Epithelial cell of esophagus (primary cell): ENCODE measurements around the gene CNDP1.

Experiments
- DNase-seq: peaks from one replicate; pipeline ENCODE4 v3.0.0; 2010; ENCODE audit warnings: low read depth
- H3K4me3 ChIP-seq: 2 replicates; pipeline ENCODE4 v1.5.1; 2011; ENCODE audit warnings: mild to moderate bottlenecking, low read length, control low read depth
- TF ChIP-seq, protein P1 (sequence below): IDR thresholded peaks from 2 replicates; pipeline ENCODE4 v1.5.1; 2011; ENCODE audit warnings: low read depth, mild to moderate bottlenecking, low read length, control low read depth, inconsistent platforms; ENCODE audit not compliant: insufficient read depth; ENCODE audit errors: missing control alignments

The CNDP1 gene, protein sequence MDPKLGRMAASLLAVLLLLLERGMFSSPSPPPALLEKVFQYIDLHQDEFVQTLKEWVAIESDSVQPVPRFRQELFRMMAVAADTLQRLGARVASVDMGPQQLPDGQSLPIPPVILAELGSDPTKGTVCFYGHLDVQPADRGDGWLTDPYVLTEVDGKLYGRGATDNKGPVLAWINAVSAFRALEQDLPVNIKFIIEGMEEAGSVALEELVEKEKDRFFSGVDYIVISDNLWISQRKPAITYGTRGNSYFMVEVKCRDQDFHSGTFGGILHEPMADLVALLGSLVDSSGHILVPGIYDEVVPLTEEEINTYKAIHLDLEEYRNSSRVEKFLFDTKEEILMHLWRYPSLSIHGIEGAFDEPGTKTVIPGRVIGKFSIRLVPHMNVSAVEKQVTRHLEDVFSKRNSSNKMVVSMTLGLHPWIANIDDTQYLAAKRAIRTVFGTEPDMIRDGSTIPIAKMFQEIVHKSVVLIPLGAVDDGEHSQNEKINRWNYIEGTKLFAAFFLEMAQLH

DNA sequence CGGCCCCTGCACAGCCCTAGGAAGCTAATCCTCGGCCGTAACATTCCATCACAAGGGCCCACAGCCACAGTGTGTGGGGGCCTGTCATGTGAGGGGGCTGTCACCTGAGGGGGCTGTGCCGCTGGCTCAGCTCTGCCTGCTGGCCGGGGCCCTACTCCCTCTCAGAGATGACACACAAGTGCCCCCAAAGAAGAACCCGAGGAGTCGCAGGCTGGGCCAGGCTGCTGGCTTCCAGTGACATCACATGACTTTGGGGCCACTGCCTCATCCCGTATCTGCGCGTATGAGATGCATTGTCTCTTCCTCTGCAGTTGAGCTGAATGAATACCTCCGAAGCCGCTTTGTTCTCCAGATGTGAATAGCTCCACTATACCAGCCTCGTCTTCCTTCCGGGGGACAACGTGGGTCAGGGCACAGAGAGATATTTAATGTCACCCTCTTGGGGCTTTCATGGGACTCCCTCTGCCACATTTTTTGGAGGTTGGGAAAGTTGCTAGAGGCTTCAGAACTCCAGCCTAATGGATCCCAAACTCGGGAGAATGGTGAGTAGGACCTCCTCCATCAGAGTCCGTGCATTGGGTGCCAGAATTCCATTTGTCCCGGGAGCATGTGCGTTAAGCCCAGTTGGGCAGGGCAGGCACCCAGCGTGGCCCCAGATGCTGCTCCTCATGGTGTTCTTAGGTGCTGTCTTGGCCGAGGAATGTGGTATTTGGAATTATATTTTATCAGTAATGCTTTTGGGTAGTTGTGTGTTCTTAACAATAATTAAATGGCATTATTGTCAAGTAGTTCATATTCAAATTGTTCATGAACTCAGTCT is at the start of gene CNDP1:
Gene CNDP1 (plus strand): TSS at position 351 of the 820 bp plus-strand sequence. CDS start 168 bp downstream, at position 519.
- H3K4me3 ChIP-seq: no peak within 1 kb of the TSS
- TF ChIP-seq, protein P1, sequence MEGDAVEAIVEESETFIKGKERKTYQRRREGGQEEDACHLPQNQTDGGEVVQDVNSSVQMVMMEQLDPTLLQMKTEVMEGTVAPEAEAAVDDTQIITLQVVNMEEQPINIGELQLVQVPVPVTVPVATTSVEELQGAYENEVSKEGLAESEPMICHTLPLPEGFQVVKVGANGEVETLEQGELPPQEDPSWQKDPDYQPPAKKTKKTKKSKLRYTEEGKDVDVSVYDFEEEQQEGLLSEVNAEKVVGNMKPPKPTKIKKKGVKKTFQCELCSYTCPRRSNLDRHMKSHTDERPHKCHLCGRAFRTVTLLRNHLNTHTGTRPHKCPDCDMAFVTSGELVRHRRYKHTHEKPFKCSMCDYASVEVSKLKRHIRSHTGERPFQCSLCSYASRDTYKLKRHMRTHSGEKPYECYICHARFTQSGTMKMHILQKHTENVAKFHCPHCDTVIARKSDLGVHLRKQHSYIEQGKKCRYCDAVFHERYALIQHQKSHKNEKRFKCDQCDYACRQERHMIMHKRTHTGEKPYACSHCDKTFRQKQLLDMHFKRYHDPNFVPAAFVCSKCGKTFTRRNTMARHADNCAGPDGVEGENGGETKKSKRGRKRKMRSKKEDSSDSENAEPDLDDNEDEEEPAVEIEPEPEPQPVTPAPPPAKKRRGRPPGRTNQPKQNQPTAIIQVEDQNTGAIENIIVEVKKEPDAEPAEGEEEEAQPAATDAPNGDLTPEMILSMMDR: no peak
- no peak for DNase-seq

DNA sequence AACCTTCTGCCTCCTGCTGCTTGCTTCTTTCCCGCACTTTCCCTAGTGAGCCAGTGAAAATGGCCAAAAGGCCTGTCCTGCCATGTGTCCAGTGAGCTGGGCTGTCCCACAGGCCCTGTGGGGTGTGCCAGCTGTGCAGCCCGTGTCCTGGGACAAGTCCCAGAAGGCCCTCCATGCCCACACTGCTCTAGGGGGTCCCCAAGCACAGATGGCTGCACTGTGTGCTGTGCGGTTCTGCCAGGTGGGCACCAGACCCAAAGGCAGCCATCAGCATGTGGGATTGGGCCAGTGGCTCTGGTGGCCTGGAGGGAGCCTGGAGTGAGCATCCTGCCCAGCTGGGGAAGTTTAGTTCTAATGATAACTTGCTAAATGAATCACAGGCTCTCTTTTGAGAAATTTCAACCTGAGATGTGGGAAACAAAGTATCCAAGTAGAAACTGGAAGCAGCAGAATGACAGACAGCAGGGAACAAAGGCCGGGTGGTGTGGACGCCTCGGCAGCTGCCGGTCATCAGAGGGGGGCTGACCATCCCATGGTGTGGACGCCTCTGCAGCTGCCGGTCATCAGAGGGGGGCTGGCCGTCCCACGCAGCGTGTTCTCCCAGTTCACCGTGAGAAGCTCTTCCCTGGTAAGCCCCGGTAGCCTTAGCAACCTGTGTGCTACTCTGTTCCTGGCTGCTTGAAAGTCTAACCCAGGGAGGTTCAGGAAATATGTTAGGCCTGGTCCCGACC is 48.0 kb upstream of the CNDP1 start:
- TF ChIP-seq, protein P1: no peak
- H3K4me3 ChIP-seq: no peak overlapping the region
- DNase-seq: no peak

DNA sequence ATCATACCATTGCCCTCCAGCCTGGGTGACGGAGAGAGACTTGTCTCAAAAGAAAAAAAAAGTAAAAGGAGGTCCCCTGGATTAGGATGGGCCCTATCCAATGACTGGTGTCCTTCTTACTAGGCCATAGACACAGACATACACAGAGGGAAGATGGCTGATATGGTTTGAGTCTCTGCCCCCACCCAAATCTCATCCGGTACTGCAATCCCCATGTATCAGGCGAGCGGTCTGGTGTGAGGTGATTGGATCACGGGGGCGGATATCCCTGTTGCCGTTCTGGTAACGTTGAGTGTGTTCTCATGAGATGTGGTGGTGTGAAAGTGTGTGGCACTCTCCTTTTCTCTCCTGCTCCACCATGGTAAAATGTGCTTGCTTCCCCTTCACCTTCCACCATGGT is 45.9 kb upstream of the CNDP1 start:
- no peak overlapping the region for H3K4me3 ChIP-seq
- TF ChIP-seq, protein P1: no peak
- DNase-seq: no peak

DNA sequence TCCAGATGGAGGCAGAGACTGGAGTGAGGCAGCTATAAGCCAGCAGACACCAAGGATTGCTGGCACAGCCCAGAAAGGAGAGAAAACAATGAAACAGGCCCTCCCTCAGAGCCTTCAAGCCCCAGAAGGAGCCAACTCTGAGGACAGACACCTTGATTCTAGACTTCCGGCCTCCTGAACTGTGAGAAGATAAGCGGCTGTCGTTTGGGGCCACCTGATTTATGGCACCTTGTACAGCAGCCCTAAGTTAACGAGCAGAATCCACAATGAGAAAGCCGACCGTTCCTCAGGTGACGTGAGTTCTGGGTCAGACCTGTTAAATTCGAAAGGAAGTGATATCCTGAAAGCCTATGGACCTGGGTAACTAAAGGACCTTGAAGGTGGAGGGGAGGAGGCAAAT is 45.4 kb upstream of the CNDP1 start:
- DNase-seq: no peak
- no peak overlapping the region for H3K4me3 ChIP-seq

DNA sequence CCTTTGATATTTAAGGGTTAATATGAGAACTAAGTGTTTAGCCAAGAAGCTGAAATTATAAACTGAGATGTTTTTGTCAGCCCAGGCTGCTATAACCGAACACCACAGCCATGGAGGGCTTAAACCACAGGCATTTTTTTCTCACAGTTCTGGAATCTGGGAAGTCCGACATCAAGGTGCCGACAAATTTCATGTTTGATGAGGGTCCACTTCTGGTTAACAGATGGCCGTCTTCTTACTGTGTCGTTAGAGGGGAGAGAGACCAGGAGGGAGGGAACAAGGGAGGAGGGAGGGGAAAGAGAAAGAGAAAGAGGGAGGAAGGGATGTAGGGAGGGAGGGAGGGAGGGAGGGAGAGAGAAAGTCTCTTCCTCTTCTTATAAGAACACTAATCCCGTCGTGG is 44.6 kb upstream of the CNDP1 start:
- TF ChIP-seq, protein P1: no peak

More for the DNA sequence above, 45.4 kb upstream of the CNDP1 start:
- TF ChIP-seq, protein P1: no peak

DNA sequence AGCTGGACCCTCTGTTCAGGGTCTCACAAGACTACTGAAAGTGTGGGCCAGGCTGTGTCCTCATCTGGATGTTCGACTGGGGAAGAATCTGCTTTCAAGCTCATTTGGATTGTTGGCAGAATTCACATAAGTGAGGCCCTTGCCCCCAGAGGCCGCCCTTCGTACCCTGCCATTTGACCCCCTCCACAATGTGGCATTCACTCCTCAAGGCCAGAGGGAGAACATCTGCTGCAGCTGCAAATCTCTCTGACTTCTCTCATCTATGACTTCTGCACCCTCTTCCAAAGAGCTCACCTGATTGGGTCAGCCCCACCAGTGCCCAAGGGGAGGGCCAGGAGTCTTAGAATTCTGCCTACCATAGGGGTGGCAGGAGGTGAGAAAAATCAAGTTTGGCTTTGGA is 42.0 kb upstream of the CNDP1 start:
- DNase-seq: no peak
- H3K4me3 ChIP-seq: no peak overlapping the region
- TF ChIP-seq, protein P1: no peak

More for the DNA sequence above, 44.6 kb upstream of the CNDP1 start:
- no peak for DNase-seq
- H3K4me3 ChIP-seq: no peak overlapping the region
